GM21825 (cell line): ENCODE results near the gene FOLR1.

Experiments
- ATAC-seq: cut with Tn5 transposase; IDR thresholded peaks from one replicate; pipeline ENCODE4 v1.9.1; 2021; ENCODE audit warnings: mild to moderate bottlenecking, moderate library complexity; ENCODE audit not compliant: unreplicated experiment

FOLR1 gene

DNA sequence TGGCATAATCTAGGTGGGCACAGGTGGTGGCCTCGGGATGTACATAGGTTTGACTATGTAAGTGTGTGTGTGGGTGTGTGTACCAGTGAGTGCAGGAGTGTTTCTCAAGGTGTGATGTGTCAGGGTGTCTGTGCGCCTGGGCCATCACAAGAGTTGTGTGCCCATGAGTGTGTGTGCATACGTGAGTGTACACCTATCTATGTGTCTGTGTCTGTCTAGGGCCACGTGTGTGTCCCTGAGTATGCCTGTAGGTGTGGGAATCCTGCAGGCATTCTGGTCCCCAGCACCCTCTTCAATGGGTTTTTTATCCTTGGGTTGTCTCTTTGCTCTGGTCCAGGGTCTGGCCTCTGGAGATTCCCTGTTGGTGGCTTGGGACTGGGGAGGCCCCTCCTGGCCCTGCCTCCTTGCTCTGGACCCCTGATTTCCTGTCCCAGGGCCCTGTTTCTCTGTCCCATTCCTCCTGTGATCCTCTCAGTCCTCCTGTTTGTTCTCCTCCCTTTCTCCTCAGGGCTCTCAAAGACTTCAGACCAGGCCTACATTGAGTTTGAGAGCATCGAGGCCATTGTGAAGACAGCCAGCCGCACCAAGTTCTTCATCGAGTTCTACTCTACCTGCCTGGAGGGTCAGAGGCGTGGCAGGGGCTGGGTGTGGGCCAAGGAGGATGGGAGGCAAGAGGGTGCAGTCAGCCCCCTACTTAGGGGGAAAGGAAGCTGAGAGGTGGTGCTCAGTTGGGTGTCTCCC lies 42.0 kb downstream of the FOLR1 start:
- no peak for ATAC-seq

DNA sequence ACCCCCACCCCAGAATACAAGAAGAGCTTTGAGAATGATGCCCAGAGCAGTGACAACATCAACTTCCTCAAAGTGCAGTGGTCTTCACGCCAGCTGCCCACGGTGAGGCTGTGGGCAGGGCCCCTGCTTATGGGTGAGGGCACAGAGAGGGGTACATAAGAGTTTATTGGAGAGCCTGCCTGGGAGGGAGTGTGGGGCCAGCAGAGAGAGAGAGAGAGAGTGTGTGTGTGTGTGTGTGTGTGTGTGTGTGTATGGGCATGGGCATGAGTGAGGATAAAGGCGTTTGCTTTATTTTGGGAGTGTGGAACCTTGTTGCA lies 42.5 kb downstream of the FOLR1 start:
- no peak for ATAC-seq

DNA sequence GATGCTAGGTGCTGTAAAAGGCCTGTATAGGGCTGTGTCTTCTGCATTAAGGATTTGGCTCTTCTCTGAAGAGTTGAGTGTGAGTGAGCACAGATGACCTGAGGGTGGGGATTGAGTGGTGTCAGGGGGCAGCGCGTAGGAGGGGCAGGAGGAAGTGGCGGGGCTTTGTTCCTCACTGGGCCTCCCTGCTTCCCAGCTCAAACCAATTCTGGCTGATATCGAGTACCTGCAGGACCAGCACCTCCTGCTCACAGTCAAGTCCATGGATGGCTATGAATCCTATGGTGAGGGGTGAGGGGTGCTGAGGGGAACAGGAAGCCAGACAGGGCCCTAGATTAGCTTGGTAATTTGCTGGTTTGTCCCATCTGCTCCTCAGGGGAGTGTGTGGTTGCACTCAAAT lies 43.0 kb downstream of the FOLR1 start:
- ATAC-seq = no peak

DNA sequence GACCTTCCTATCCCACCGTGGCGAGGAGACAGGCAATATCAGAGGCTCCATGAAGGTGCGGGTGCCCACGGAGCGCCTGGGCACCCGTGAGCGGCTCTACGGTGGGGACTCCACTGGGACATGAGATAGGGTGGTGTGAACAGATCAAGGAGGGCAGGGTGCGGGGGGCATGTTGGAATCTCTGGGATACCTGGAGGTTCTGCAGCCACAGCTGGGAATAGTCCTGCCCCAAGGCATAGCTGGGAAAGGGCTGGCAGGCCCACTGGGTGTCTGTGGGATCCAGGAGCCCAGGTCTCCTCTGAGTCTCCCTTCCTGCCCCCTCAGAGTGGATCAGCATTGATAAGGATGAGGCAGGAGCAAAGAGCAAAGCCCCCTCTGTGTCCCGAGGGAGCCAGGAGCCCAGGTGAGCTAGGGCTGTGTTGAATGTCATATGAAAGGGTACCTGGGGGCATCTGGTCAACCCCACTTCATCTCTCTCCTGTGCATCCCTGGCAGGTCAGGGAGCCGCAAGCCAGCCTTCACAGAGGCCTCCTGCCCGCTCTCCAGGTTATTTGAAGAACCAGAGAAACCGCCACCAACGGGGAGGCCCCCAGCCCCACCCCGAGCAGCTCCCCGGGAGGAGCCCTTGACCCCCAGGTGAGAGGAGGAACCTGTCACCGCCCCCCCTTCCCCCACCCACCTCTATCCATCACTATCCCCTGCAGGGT lies 43.6 kb downstream of the FOLR1 start:
- ATAC-seq = no peak

DNA sequence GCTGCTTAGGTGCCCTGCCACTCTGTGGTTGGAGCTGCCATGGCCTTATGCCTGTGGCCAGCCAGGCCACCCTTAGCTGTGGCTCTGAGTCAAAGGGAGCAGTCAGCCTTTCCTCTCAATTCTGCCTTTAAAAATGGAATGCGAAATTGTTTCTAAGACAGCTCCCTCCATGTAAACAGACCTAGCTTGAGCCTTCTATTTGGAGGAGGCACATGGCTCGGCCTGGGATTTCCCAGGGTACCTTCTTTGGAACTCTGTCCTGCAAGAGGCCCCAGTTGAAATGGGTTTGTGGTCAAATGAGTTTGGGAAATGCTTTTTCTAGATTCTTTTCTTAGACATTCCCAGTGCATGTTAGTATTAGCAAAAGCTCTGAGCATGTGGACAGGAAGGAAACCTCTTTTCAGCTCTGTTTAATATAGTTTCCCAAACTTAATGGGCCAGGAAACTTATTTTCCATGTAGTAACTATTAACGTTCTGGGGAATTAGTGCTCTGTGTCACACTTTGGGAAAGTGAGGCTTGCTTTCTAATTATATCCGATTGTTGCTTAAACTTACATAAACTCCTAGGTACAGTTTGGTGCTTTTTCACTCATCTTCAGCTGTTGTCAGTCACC lies 44.2 kb downstream of the FOLR1 start:
- no peak for ATAC-seq

DNA sequence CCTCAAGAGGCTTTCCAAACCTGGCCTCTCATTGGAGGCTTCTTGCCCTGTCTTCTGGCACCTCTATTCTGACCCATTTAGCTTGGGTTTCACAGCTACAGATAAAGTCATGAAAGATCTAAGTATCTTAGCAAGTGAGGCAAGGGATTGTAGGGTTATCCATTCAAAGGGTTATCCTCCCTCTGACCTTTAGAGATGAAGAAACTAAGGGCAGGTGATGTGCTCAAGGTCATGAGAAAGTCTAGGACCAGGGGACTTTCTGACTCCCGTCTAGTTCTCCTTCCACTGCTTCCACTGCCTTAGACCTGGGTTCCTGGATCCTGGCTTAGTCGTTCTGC lies 44.8 kb downstream of the FOLR1 start:
- ATAC-seq = no peak

DNA sequence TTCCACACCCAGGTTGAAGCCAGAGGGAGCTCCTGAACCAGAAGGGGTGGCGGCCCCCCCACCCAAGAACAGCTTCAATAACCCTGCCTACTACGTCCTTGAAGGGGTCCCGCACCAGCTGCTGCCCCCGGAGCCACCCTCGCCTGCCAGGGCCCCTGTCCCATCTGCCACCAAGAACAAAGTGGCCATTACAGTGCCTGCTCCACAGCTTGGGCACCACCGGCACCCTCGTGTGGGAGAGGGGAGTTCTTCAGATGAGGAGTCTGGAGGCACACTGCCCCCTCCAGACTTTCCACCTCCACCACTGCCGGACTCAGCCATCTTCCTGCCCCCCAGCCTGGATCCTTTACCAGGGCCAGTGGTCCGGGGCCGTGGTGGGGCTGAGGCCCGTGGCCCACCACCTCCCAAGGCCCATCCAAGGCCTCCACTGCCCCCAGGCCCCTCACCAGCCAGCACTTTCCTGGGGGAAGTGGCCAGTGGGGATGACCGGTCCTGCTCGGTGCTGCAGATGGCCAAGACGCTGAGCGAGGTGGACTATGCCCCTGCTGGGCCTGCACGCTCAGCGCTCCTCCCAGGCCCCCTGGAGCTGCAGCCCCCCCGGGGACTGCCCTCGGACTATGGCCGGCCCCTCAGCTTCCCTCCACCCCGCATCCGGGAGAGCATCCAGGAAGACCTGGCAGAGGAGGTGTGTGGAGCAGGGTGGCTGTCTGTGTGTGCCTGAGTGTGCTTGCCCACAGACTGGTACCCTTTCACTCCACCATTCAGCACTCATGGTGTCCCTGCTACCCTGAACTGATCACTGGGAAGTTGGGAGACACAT lies 45.4 kb downstream of the FOLR1 start:
- no peak for ATAC-seq

DNA sequence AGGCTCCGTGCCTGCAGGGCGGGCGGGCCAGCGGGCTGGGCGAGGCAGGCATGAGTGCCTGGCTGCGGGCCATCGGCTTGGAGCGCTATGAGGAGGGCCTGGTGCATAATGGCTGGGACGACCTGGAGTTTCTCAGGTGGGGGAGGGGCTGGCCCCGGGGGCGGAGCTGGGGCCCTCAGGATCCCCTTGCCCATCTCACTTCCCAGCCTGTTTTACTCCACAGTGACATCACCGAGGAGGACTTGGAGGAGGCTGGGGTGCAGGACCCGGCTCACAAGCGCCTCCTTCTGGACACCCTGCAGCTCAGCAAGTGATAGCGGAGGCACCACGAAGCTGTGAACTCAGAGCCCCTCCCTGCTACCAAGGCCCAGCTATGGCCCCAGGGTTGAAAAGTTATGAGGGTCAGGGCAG lies 46.1 kb downstream of the FOLR1 start:
- ATAC-seq = no peak

DNA sequence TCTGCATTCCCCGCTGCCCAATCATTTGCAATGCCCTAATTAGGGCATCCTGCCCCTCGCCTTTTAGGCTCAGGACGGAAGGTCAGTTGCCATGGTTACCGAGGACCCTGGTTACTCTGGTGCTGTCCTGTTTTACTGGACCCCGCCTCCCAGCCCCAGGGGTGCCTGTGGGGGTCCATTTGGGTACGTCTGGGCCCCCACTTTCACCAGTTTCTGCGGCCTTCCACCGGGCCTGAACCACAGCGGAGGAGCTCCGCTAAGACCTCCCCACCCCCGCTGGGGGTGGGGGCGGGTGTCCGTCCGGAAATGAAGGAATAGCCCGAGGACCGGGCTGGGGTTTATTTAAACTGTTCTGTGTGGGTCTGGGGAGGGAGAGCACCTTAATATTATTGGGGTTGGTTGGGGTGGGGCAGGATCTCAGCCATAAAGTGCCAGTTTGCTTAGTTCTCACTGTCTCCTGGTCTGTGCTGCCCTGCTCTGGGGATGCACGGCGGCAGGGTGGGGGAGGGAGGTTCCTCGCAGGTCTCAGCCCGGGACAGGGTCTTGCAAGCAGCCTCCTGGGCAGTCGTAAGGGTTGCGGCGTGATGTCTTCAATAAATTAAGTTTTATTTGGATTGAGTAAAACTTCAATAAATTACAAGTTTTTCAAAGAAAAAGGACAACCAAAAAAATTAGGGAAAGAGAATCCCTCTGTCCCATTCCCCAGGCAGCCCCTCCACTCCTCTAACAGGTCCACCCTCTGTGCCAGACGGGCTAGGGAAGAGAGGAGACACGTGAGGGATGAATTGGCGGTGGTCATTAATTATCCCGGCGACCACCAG lies 46.8 kb downstream of the FOLR1 start:
- no peak for ATAC-seq

DNA sequence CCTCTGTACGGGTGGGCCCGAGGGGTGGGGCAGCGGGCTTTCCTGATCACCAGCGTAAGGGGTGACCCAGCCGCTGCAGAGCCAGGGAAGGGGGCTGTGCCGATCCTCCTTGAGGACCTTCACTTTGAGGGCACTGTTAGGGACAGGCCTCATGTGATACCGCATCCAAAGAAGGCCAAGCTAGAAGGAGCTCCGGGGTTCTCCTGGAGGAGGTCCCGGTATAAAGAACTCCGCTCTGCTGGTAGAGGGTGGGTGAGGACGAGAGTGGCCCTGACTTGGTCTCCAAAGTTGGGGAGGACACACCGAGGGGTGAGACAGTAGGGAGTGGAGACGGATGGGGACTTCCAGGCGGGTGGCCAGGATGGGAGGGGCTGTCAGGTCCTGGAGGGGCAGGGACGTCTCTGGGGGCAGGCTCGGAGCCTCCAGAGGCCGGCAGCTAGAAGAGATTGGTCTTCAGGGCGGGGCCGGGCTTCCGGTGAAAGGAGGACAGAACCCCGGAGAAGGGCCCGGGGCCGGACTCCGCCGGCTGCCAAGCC lies 47.4 kb downstream of the FOLR1 start:
- ATAC-seq = no peak

DNA sequence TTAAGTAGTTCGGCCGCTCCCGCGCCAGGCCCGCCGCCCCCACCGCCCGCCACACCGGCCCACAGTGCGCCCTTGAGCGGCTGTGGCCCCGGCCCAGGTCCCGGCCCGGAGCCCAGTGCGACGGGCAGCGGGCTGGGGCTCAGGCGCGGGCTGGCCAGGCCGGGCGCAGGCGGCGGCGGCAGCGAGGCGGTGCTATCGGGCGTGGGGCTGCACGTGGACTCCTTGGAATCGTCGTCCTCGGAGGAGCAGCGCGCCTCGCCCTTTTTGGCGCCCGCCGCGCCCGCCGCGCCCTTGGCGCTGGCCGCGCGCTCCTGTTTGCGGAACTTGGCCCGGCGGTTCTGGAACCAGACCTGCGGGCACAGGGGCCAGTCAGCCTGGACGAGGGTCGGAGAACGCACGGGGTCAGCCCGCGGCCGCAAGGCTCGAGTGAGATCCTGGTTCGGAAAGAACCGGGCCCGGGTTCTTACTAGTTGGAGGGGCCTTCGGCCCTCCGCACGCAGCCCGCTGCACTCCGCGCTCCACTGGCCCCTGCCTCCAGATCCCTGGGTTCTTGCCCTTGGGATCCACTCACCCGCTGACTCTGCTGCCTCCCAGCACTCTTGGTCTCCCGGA lies 48.0 kb downstream of the FOLR1 start:
- ATAC-seq = no peak

DNA sequence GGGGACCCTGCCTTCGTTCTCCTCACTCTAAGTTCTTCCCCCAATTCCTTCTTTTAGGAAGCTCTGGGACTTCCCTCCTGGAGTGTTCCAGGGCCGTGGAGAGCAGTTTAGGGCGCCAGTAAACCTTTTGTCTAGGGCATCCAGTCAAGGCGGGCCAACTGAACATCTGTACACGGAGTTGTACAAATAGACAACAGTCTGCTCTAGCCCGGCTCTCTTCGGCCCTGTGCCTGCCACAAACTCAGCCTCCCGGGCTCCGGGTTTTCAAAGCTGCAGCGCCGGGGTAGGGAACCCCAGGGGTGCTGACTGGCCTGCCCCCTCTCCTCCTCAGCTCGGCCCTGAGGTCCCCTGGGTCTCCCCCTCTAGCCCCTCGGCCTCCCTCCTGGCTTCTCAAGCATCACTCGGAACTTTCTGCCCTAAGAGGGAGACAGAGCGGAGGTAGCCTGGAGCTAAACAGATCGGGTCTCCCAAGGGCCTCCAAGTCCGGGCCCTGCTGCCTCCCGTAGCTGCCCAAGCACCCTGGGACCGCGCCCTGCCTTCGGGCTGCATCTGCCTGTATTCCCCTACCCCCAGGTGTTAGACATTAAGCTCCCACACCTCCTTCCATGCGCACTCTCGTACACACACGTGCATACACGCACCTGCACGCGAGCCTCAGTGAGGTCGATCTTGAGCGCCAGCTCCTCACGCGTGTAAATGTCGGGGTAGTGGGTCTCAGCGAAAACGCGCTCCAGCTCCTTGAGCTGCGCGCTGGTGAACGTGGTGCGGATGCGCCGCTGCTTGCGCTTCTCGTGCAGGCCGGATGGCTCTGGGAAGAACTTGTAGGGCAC lies 48.7 kb downstream of the FOLR1 start:
- ATAC-seq = no peak

DNA sequence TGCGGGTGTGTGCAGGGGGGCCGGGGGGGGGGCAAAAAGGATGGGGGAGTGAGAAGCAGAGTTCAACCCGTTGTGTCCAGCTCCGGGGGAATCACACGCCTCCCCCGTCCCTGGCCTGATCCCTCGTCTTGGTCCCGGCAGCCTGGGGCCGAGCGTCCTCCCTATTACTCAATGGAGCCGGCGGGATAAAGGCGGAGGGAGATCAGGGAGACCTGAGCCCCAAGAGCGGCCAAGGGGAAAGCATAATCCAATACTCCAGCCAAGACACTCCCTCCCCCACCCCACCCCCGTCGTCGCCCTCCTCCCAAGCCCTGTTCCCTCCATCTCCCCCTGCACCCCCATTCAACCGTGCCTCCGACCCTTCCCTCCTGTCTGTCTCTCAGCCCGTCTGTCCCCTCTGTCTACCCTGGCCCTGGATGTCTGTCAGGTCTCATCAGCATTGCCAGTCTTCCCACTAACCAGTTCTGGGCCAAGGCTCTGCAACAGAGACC lies 49.4 kb downstream of the FOLR1 start:
- ATAC-seq = no peak

DNA sequence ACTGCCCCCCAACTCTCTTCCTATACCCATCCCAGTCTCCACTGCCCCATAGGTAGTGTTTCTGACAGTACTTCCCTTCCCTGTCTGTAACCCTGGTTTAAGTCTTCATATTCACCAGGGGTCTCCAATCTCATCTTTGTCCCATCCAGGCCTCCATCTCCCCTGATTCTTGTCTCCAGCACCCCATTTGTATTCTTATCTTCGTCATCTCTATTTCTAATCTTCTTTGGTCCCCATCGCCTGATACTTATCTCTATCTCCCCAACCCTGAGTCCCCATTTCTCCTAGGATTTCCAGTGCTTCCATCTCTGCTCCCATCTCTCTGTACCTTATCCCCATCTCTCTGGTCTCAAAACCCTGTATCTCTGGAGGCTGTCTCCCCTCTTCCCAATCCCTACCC lies 50.2 kb downstream of the FOLR1 start:
- ATAC-seq = no peak

DNA sequence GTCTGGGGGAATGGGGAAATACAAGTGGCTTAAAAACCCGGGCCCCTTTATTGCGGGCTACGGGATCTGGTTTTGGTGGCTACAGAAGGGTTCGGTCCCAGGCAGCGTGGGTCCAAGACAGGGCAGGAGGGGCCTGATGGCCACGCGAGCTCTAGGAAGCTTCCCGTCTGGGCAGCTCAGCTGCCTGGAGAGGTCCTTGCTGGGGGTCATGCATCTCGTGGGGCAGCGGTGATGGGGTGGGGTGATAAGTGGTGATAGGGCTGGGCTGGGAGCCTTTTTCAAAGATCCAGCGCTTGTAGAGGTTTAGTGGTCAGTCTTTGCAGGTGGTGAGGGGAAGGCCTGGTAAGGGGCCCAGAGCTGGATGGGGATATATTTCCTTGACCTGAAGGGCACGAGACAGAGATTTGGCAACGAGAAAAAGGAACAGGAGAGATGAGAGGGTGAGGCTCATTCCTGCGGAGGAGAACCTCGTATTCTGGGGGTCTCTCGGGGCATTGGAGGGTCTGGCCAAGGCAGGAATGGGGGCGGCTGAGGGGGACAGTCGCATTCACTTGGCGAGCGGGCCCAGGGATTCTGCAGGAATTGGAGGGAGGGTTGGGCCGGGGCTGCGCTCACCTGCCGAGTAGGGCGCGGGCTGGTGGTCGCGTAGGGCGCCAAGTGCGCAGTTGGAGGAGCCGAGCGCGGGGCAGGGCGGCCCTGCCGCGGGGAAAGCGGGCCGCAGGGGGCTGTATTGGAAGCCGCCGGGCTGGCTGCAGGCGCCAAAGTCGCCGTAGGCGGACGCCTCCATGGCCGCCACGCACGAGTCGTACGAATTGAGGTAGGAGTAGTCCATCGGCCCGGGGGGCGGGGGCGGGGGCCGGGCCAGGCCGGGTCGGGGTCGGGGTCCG lies 51.5 kb downstream of the FOLR1 start:
- ATAC-seq = no peak

DNA sequence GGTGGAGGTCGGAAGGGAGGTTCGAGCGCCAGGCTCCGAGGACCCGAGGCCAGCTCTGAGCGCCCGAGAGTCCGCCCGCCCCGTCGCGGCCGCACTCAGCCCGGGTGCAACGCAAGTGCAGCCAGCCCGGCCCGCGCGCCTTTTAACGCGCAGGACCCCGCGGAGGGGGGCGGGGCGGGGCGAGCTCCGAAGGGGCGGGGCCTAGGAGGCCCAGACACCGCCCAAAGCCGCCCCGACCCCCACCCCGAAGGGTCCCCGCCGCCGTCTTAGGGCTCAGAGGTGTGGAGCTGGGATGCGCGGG lies 52.1 kb downstream of the FOLR1 start, which contains the start of gene PHOX2A:
PHOX2A (minus strand) TSS at position 117 of the 301 bp plus-strand sequence. CDS start 172 bp downstream, outside the sequence.
- no peak for ATAC-seq

DNA sequence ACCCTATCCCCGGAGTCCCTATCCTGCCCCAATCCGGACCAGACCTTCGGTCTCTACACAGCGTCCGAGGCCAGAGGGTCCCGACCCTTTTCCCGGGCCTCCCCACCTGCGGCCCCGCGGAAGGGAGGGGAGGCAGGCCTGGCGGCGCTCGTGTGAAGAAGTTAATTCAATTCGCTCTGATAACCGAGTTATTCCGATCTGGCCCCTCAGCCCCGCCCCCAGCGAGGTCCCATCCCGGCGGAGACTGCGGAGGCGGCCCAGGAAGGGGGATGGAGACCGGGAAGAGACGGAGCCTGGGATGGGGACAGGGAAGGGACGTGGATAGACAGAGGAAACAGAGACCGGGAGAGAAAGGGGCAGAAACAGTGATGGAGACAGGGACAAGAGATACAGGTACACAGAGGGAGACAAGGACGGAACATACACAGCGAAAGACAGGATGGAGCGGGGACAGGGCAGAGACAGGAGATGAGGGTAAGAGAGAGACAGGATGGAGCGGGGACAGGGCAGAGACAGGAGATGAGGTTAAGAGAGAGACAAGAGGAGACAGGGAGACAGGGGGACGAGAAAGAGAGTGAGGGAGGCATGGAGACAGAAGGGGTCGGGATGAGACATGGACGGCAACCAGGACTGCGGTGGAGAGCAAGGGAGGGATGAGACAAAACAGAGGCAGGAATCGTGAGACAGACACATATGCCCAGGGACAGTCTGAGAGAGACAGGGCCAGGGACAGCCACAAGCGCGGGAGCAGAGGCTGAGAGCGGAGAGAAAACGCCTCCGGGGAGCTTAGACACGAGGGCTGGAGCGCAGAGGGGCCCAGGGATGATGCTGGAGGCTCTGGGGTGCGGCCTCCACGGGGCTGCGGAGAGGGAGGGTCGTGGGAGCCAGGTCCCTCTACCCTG lies 52.7 kb downstream of the FOLR1 start:
- ATAC-seq = no peak
